Pericardium fibroblast (primary cell): ENCODE measurements around the gene VPS37B. TPM values are rescaled to one million over a fixed set of nuclear protein-coding genes. Genes with fewer than 3 reads are reported as not detected.

Experiments
- total RNA-seq: library from RNA; depleted of rRNA; stranded (reverse); fragments of >200 nt; gene quantifications from 2 replicates; pipeline ENCODE4 v1.2.3, GENCODE V29; 2015

VPS37B gene, protein sequence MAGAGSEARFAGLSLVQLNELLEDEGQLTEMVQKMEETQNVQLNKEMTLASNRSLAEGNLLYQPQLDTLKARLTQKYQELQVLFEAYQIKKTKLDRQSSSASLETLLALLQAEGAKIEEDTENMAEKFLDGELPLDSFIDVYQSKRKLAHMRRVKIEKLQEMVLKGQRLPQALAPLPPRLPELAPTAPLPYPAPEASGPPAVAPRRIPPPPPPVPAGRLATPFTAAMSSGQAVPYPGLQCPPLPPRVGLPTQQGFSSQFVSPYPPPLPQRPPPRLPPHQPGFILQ
- total RNA-seq = 28.2 and 31.4 TPM in 2 replicates

DNA sequence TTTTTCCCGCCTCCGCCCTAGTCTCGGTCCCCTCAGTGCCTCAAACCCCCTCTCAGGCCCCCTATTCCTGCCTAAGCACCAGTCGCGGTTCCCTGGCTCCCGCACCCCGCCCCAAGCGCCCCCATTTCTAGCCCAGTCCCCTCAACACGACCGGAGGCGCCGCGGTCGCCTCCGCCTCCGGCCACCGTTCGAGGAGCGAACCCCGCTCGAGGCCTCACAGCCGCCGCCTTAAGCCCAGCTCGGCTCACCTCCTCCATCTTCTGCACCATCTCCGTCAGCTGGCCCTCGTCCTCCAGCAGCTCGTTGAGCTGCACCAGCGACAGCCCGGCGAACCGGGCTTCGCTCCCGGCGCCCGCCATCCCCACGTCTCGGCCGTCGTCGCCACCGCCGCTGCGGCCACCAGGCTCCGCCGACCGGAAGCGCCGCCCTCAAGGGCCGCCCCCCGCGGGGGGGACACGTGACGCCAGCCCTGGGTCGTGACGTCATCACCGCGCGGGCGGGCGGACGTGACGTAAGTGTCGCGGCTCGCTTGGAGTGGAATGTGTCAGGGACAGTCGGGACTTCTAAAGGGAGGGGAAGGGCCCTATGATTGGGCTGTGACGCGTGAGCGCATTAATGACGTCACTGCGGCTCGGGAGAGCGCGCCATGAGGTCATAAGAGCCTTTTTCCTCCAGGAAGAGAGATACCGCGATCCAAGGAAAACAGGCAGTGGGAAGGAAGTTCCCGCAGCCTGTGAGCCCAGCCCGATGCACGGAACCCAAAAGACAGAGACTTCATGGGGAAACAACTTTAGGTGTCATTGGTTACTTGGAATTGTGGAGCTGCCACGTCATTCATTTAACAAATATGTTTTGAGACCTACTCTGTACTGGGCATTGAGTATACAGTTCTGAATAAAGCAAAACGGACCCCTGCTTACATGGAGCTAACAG, at the start of gene VPS37B:
TSS of gene VPS37B (minus strand) at position 421 of the 933 bp plus-strand sequence. CDS start at position 359, 62 bp downstream.

DNA sequence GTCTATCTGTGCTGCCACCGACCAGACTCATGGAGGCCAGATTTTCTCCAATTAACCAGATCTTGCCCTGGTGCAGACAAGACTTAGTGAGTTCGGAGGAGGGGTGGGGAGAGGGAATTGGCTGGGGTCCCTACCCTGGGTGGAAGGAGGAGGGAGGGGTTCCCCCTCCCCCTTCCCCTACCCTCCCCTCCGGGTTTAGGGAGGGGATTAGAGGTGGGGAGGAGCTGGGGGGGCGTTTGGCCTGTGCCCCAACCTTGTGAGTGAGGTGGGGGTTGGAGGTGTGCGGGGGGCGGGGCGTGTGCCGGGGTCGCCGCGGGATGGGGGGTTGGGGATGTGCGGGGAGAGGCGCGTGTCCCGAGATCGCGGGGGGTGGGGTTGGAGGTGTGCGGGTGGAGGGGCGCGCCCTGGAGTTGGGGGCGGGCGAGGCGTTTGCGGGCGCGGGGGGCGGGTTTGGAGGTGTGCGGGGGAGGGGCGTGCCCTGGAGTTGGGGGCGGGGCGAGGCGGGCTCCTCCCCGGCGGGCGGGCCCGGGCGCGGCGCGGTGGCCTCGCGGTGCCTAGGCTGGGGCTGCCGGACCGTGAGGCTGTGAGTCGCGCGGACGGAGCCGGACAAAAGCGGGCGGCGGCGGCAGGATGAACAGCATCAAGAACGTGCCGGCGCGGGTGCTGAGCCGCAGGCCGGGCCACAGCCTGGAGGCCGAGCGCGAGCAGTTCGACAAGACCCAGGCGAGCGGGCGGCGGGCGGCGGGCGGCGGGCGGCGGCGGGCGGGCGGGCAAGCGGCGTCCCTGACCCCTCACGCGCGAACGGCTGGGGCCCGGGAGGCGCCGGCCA, 60.8 kb downstream of the VPS37B start, which contains the start of gene HIP1R:
TSS of gene HIP1R (plus strand) at position 537 of the 829 bp plus-strand sequence. CDS start at position 631, 94 bp downstream.

Other genes starting within 250 kb of the VPS37B start
- 0.43 TPM in 1 of 2 replicates, not detected in the other for gene HCAR2, start 192.8 kb downstream of the VPS37B start, total RNA-seq
- gene HCAR3, start 179.3 kb downstream of the VPS37B start, total RNA-seq = not detected in 2 replicates
- gene HCAR1, start 165.3 kb downstream of the VPS37B start, total RNA-seq = 0.23 and 2.0 TPM in 2 replicates
- gene DENR, start 143.3 kb downstream of the VPS37B start, total RNA-seq = 20.5 and 24.9 TPM in 2 replicates
- 0.17 and 0.82 TPM in 2 replicates for gene CCDC62, start 121.6 kb downstream of the VPS37B start, total RNA-seq
- gene HIP1R, start 60.7 kb downstream of the VPS37B start, total RNA-seq = 8.1 and 14.1 TPM in 2 replicates
- gene ABCB9, start 70.3 kb upstream of the VPS37B start, total RNA-seq = 3.9 and 7.5 TPM in 2 replicates
- 7.1 and 14.7 TPM in 2 replicates for gene OGFOD2, start 79.1 kb upstream of the VPS37B start, total RNA-seq
- gene ARL6IP4, start 84.6 kb upstream of the VPS37B start, total RNA-seq = 201 and 263 TPM in 2 replicates